GM12878 (cell line): ENCODE measurements around the gene HEXIM1. TPM values are rescaled to one million over a fixed set of nuclear protein-coding genes. Genes with fewer than 3 reads are reported as not detected.

ENCODE experiments used
- ATAC-seq: fragments of 200-7000 bp; cut with Tn5 transposase; 3 replicates; pipeline ENCODE4 v1.9.1; 2020; ENCODE audit warnings: mild to moderate bottlenecking, moderate library complexity
- BruUV-seq: library from RNA; stranded (reverse); fragments of 400-500 nt; replicated peaks from 2 replicates; lab custom pipeline; 2021; lab: Mats Ljungman, UMichigan
- CTCF ChIA-PET: fragments of 300-600 bp; sonication (Branson Sonifier 250); formaldehyde crosslinking; extraction: SDS; loops from one replicate; lab custom pipeline; 2021; ENCODE audit warnings: inconsistent platforms; lab: Yijun Ruan, JAX
- POLR2A ChIA-PET: fragments of 350-600 bp; formaldehyde crosslinking; extraction: SDS; loops from one replicate; lab custom pipeline; 2021; ENCODE audit warnings: inconsistent platforms; lab: Charles Lee
- RAD21 ChIA-PET: fragments of 300-600 bp; sonication (Branson Sonifier 250); formaldehyde crosslinking; loops from one replicate; lab custom pipeline; 2023; ENCODE audit warnings: antibody characterized with exemption; ENCODE audit not compliant: unreplicated experiment; lab: Charles Lee
- SMC1A ChIA-PET: fragments of 300-600 bp; sonication (Branson Sonifier 250); formaldehyde crosslinking; loops from one replicate; lab custom pipeline; 2023; ENCODE audit not compliant: unreplicated experiment, uncharacterized antibody; lab: Charles Lee
- DNase-seq: peaks from one replicate; pipeline ENCODE4 v3.0.0-alpha.2; 2011; ENCODE audit warnings: low read depth, low spot score
- FAIRE-seq: peaks from 3 replicates; lab custom pipeline; 2011; peaks lifted over from hg19 to GRCh38; lab: Jason Lieb, UNC
- H2AFZ ChIP-seq: 2 replicates; pipeline ENCODE4 v1.6.0; 2011; ENCODE audit warnings: low read depth, low read length, control low read depth; ENCODE audit not compliant: control insufficient read depth
- H3K27ac ChIP-seq: 2 replicates; pipeline ENCODE4 v1.5.1; 2011; ENCODE audit warnings: control low read depth; ENCODE audit not compliant: control insufficient read depth, insufficient read depth
- H3K27me3 ChIP-seq, 2 experiments: replicated peaks in 1 of 2; 2 replicates each; pipeline versions ENCODE4 v1.6.0 to v1.6.1; 2011; ENCODE audit warnings: low read length in 1 of 2; ENCODE audit not compliant: control insufficient read depth in 2 of 2, insufficient read depth in 2 of 2
- H3K36me3 ChIP-seq, 2 experiments: 2 replicates each; pipeline ENCODE4 v1.5.1; 2011; ENCODE audit warnings: low read length in 1 of 2; ENCODE audit not compliant: control insufficient read depth in 2 of 2, insufficient read depth in 2 of 2
- H3K4me1 ChIP-seq: 2 replicates; pipeline ENCODE4 v1.6.1; 2011; ENCODE audit warnings: mild to moderate bottlenecking, low read length, moderate library complexity, mixed read lengths; ENCODE audit not compliant: control insufficient read depth, insufficient read depth
- H3K4me2 ChIP-seq: 2 replicates; pipeline ENCODE4 v1.6.0; 2011; ENCODE audit warnings: control low read depth; ENCODE audit not compliant: control insufficient read depth, insufficient read depth
- H3K4me3 ChIP-seq: fragments of 200-600 bp; sonication (generic); 2 replicates; pipeline ENCODE4 v1.5.1; 2016
- H3K79me2 ChIP-seq: 2 replicates; pipeline ENCODE4 v1.6.0; 2011; ENCODE audit warnings: low read length; ENCODE audit not compliant: control insufficient read depth, insufficient read depth
- H3K9ac ChIP-seq: 2 replicates; pipeline ENCODE4 v1.8.0; 2011; ENCODE audit warnings: low read length, control low read depth, mixed read lengths; ENCODE audit not compliant: control insufficient read depth, insufficient read depth
- H3K9me3 ChIP-seq: replicated peaks from 3 replicates; pipeline ENCODE4 v1.5.1; 2011; ENCODE audit warnings: mild to moderate bottlenecking, low read length; ENCODE audit not compliant: control insufficient read depth, insufficient read depth
- H4K20me1 ChIP-seq: 2 replicates; pipeline ENCODE4 v1.6.0; 2011; ENCODE audit not compliant: control insufficient read depth, insufficient read depth
- BCL3 ChIP-seq: IDR thresholded peaks from 2 replicates; pipeline ENCODE4 v1.6.1; 2011; ENCODE audit warnings: borderline replicate concordance, low read depth, mild to moderate bottlenecking, moderate library complexity, low read length; ENCODE audit not compliant: insufficient read depth, poor library complexity, severe bottlenecking
- CHD4 ChIP-seq: fragments of 200-600 bp; sonication (generic); IDR thresholded peaks from 2 replicates; pipeline ENCODE4 v1.6.1; 2016; ENCODE audit warnings: mild to moderate bottlenecking
- IKZF1 ChIP-seq: fragments of 450-650 bp; conservative IDR thresholded peaks from 2 replicates; pipeline ENCODE4 v1.6.1; 2017; ENCODE audit warnings: antibody characterized with exemption, mild to moderate bottlenecking
- KDM1A ChIP-seq: fragments of 200-600 bp; sonication (generic); IDR thresholded peaks from 2 replicates; pipeline ENCODE4 v1.6.1; 2016; ENCODE audit warnings: borderline replicate concordance
- POLR2A ChIP-seq: IDR thresholded peaks from 2 replicates; pipeline ENCODE4 v1.6.1; 2011; ENCODE audit warnings: low read depth, mild to moderate bottlenecking, low read length
- POLR2AphosphoS2 ChIP-seq: IDR thresholded peaks from 2 replicates; pipeline ENCODE4 v1.6.1; 2011; ENCODE audit warnings: low read depth, mild to moderate bottlenecking, low read length, improper control_type of control experiment, moderate library complexity
- ZNF207 ChIP-seq: fragments of 450-650 bp; IDR thresholded peaks from 2 replicates; pipeline ENCODE4 v1.6.1; 2014; ENCODE audit warnings: antibody characterized with exemption, mild to moderate bottlenecking, borderline replicate concordance
- ZSCAN29 ChIP-seq: fragments of 450-650 bp; IDR thresholded peaks from 2 replicates; pipeline ENCODE4 v1.6.1; 2017; ENCODE audit warnings: mild to moderate bottlenecking, moderate library complexity
- WGBS: methylation state at CpG from one replicate; pipeline ENCODE4 v1.1.6; 2016; ENCODE audit warnings: low lambda C conversion rate; ENCODE audit not compliant: insufficient replicate concordance, insufficient coverage; ENCODE audit errors: missing lambda C conversion rate; 5-methylcytosine and 5-hydroxymethylcytosine counted together
- in situ Hi-C: fragments of 300-500 bp; cut with MboI; formaldehyde crosslinking; loops from 9 replicates; pipeline ENCODE4 v1.14.3; 2018; ENCODE audit warnings: mixed read lengths
- intact Hi-C: fragments of 100-400 bp; cut with micrococcal nuclease; formaldehyde crosslinking; loops from one replicate; pipeline ENCODE4 v1.14.2; 2022; ENCODE audit not compliant: unreplicated experiment
- polyA plus RNA-seq, 11 experiments: library from polyadenylated mRNA; depleted of rRNA in 4 of 11; unstranded in 6 of 11; stranded (reverse) in 5 of 11; fragments of >200 nt; fragmentation: Nextera tagmentation in 4 of 11; fragmentation: Illumina TruSeq in 1 of 11; extraction: Ambion mirVana in 4 of 11; extraction: Trizol in 1 of 11; gene quantifications; 1 replicate in 1 of 11; 2 replicates in 10 of 11; pipeline versions ENCODE4 v1.2.1 to v1.2.3, GENCODE V29; 2011 to 2016; ENCODE audit warnings: inconsistent platforms in 2 of 11, missing spikeins in 2 of 11, low read depth in 1 of 11
- total RNA-seq, 4 experiments: library from RNA; depleted of rRNA in 3 of 4; stranded (reverse); fragments of >200 nt in 3 of 4; fragmentation: Illumina TruSeq in 1 of 4; extraction: Trizol in 1 of 4; gene quantifications; 2 replicates each; pipeline versions ENCODE4 v1.2.1 to v1.2.3, GENCODE V29; 2013 to 2021
- TF ChIP-seq, protein P1 (sequence below): IDR thresholded peaks from 2 replicates; pipeline ENCODE4 v1.6.1; 2011; ENCODE audit warnings: mild to moderate bottlenecking, low read depth, low read length, moderate library complexity; ENCODE audit not compliant: insufficient replicate concordance
- TF ChIP-seq, protein P2 (sequence below): fragments of 450-650 bp; conservative IDR thresholded peaks from 2 replicates; pipeline ENCODE4 v1.6.1; 2017; ENCODE audit warnings: mild to moderate bottlenecking, moderate library complexity
- TF ChIP-seq, protein P3 (sequence below): fragments of 150-350 bp; IDR thresholded peaks from 2 replicates; pipeline ENCODE4 v1.6.1; 2014; ENCODE audit warnings: mild to moderate bottlenecking, low read depth, low read length

HEXIM1 gene
- total and polyA plus RNA-seq, 10 of the 15 experiments (the other 5 are each of a cell fraction or from before 2014, with no cell fraction given) = 1.9 to 24.1 (median 9.0) TPM

DNA sequence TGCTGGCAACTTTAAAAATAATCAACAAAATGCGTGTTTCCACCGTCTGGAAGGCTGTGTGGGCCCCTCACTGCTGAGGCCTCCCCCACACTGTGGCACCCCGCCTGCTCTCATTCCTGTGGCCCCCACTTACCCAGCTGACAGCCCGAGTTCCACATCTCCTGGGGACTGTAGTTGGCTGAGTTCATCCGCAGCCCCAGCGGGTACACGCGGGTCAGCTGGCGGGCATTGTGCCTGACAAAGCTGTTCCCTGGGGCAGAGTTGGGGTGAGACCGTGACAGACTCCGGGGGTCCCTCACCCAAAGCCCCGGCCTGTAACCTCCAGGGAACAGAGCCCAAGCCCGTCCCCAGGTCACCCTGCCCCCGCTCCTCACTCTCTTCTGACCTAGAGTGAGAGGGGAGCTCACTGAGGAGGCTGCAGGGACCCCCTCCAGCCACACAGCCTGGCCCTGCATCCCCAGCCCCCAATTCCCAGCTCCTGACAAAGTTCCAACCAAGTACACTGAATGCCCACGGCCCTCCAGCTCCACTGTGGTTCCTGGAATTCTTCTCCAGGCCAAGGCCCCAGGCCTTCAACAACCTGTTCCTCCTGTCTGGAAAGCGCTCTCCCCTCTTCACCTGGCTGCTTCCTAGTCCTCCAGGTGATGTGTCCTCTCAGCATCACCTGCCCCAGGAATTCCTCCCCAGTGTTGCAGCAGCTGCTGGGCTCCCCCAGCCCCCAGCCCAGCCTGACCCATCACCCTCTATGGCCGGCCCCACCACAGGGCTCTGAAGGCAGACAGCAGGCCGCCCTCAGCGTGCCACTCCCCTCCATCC lies 34.0 kb upstream of the HEXIM1 start (continued):
- no peak for TF ChIP-seq ZNF207

DNA sequence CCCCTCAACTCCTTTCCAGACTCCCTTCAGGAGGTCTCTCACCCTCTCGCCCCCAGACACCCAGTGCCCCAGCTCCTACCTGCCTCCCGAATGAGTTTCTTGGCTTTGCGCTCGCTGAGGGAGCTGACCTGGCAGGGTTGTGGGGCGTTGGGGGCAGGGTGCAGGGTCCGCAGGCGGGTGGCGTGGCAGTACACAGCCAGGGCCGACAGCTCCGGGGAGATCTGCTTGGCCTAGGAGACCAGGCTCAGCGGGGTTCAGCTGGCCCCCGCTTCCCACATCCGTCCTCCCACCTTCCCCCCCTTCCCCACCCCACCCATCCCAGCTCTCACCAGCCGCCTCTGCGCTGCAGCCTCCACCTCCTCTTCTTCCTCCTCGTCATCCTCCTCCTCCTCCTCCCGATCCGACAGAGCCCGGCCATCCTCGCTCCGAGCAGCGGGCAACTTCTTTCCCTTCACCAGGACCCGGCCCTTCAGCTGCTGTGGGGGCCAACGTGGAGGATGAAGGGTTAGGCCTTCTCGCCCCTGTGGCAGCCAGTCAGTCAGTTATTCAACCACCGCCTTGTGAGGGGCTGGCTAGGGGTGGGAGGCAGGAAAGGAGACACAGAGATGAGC lies 33.2 kb upstream of the HEXIM1 start:
- ATAC-seq (no peak), FAIRE-seq (no peak), DNase-seq (no peak)
- no peaks in the 10 kb centered on the region for H3K79me2 ChIP-seq
- 55% methylated on average over 14 of the region's 26 CpGs for WGBS
- no peaks in the 10 kb centered on the region for H3K9me3 ChIP-seq
- H3K4me1 ChIP-seq = peaks cover 11% of the 10 kb centered on the region; the same call in 1 of the 2 replicates
- ChIA-PET POLR2A (no interaction called here), SMC1A (no interaction called here), CTCF (interaction anchor here (0.6 to 1.5 kb wide), 2 partner anchors 19 to 336 kb away, joined by 3 to 4 read pairs; no protein-coding TSS in a partner anchor), RAD21 (no interaction called here)
- H3K27ac ChIP-seq = no peak overlapping the region
- no peak overlapping the region for H3K9ac ChIP-seq
- H3K4me2 ChIP-seq = no peak overlapping the region
- intact Hi-C loops (no loop called here), in situ Hi-C loops (no loop called here)
- H2AFZ ChIP-seq = no peak overlapping the region
- TF ChIP-seq BCL3 (no peak), POLR2A (no peak), POLR2AphosphoS2 (no peak), CHD4 (no peak), KDM1A (no peak), IKZF1 (no peak), ZSCAN29 (no peak)
- TF ChIP-seq, protein P1, sequence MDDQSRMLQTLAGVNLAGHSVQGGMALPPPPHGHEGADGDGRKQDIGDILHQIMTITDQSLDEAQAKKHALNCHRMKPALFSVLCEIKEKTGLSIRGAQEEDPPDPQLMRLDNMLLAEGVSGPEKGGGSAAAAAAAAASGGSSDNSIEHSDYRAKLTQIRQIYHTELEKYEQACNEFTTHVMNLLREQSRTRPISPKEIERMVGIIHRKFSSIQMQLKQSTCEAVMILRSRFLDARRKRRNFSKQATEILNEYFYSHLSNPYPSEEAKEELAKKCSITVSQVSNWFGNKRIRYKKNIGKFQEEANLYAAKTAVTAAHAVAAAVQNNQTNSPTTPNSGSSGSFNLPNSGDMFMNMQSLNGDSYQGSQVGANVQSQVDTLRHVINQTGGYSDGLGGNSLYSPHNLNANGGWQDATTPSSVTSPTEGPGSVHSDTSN = no peak
- TF ChIP-seq, protein P2, sequence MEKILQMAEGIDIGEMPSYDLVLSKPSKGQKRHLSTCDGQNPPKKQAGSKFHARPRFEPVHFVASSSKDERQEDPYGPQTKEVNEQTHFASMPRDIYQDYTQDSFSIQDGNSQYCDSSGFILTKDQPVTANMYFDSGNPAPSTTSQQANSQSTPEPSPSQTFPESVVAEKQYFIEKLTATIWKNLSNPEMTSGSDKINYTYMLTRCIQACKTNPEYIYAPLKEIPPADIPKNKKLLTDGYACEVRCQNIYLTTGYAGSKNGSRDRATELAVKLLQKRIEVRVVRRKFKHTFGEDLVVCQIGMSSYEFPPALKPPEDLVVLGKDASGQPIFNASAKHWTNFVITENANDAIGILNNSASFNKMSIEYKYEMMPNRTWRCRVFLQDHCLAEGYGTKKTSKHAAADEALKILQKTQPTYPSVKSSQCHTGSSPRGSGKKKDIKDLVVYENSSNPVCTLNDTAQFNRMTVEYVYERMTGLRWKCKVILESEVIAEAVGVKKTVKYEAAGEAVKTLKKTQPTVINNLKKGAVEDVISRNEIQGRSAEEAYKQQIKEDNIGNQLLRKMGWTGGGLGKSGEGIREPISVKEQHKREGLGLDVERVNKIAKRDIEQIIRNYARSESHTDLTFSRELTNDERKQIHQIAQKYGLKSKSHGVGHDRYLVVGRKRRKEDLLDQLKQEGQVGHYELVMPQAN = no peak
- TF ChIP-seq, protein P3, sequence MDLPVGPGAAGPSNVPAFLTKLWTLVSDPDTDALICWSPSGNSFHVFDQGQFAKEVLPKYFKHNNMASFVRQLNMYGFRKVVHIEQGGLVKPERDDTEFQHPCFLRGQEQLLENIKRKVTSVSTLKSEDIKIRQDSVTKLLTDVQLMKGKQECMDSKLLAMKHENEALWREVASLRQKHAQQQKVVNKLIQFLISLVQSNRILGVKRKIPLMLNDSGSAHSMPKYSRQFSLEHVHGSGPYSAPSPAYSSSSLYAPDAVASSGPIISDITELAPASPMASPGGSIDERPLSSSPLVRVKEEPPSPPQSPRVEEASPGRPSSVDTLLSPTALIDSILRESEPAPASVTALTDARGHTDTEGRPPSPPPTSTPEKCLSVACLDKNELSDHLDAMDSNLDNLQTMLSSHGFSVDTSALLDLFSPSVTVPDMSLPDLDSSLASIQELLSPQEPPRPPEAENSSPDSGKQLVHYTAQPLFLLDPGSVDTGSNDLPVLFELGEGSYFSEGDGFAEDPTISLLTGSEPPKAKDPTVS = no peak
- BruUV-seq = no TSS peak
- H3K4me3 ChIP-seq = no peak overlapping the region
- no peaks in the 10 kb centered on the region for H4K20me1 ChIP-seq
- no peaks in the 10 kb centered on the region for H3K27me3 ChIP-seq
- no peaks in the 10 kb centered on the region for H3K36me3 ChIP-seq
